HepG2 (cell line): ENCODE data around the gene CR1. TPM values are rescaled to one million over a fixed set of nuclear protein-coding genes. Genes with fewer than 3 reads are reported as not detected.

Experiments used
- CEBPG ChIP-seq: IDR thresholded peaks from 2 replicates; pipeline ENCODE4 v1.6.1; 2016
- E2F1 ChIP-seq: sonication (generic); formaldehyde crosslinking; IDR thresholded peaks from 2 replicates; pipeline ENCODE4 v1.5.0; 2020; ENCODE audit warnings: missing genetic modification reagents
- ELF3 ChIP-seq: IDR thresholded peaks from 2 replicates; pipeline ENCODE4 v1.6.1; 2016; ENCODE audit warnings: missing genetic modification reagents, missing compliant biosample characterization
- HMG20A ChIP-seq: IDR thresholded peaks from 2 replicates; pipeline ENCODE4 v1.6.1; 2016; ENCODE audit warnings: borderline replicate concordance
- JUN ChIP-seq: sonication (generic); formaldehyde crosslinking; IDR thresholded peaks from 2 replicates; pipeline ENCODE4 v1.4.0; 2020; ENCODE audit warnings: mild to moderate bottlenecking, missing genetic modification reagents
- KAT8 ChIP-seq: IDR thresholded peaks from 2 replicates; pipeline ENCODE4 v1.6.1; 2016; ENCODE audit warnings: missing genetic modification reagents, missing compliant biosample characterization
- KMT2B ChIP-seq: IDR thresholded peaks from 2 replicates; pipeline ENCODE4 v1.6.1; 2016; ENCODE audit warnings: missing genetic modification reagents, missing compliant biosample characterization
- LBX2 ChIP-seq: sonication (generic); formaldehyde crosslinking; IDR thresholded peaks from 2 replicates; pipeline ENCODE4 v1.5.0; 2020; ENCODE audit warnings: missing genetic modification reagents, mild to moderate bottlenecking, borderline replicate concordance
- SP1 ChIP-seq, 2 experiments: fragments of 450-650 bp in 1 of 2; sonication (generic) in 1 of 2; formaldehyde crosslinking in 1 of 2; IDR thresholded peaks; 2 replicates each; pipeline versions ENCODE4 v1.4.0 to v1.6.1; 2016 to 2020; ENCODE audit warnings: missing genetic modification reagents in 1 of 2
- ZFP41 ChIP-seq: sonication (generic); formaldehyde crosslinking; IDR thresholded peaks from 2 replicates; pipeline ENCODE4 v1.4.0; 2020; ENCODE audit warnings: mild to moderate bottlenecking, missing genetic modification reagents, borderline replicate concordance
- ZGPAT ChIP-seq: IDR thresholded peaks from 2 replicates; pipeline ENCODE4 v1.6.1; 2016; ENCODE audit warnings: mild to moderate bottlenecking
- ZNF234 ChIP-seq: sonication (generic); formaldehyde crosslinking; conservative IDR thresholded peaks from 2 replicates; pipeline ENCODE4 v1.5.1; 2020; ENCODE audit warnings: mild to moderate bottlenecking, missing genetic modification reagents
- ZNF33B ChIP-seq: sonication (generic); formaldehyde crosslinking; IDR thresholded peaks from 2 replicates; pipeline ENCODE4 v1.5.1; 2020; ENCODE audit warnings: mild to moderate bottlenecking, missing genetic modification reagents
- ZNF547 ChIP-seq: sonication (generic); formaldehyde crosslinking; IDR thresholded peaks from 2 replicates; pipeline ENCODE4 v1.5.1; 2020; ENCODE audit warnings: mild to moderate bottlenecking, missing genetic modification reagents
- ZNF556 ChIP-seq: sonication (generic); formaldehyde crosslinking; IDR thresholded peaks from 2 replicates; pipeline ENCODE4 v1.4.0; 2020; ENCODE audit warnings: mild to moderate bottlenecking, missing genetic modification reagents, borderline replicate concordance
- ZNF687 ChIP-seq: sonication (generic); formaldehyde crosslinking; IDR thresholded peaks from 2 replicates; pipeline ENCODE4 v1.5.1; 2020; ENCODE audit warnings: mild to moderate bottlenecking, missing genetic modification reagents, moderate library complexity
- ZNF713 ChIP-seq: sonication (generic); formaldehyde crosslinking; IDR thresholded peaks from 2 replicates; pipeline ENCODE4 v1.4.0; 2020; ENCODE audit warnings: mild to moderate bottlenecking, missing genetic modification reagents
- ZNF776 ChIP-seq: sonication (generic); formaldehyde crosslinking; IDR thresholded peaks from 2 replicates; pipeline ENCODE4 v1.4.0; 2020; ENCODE audit warnings: mild to moderate bottlenecking, missing genetic modification reagents
- ZNF777 ChIP-seq: sonication (generic); formaldehyde crosslinking; IDR thresholded peaks from 2 replicates; pipeline ENCODE4 v1.4.0; 2020; ENCODE audit warnings: missing genetic modification reagents
- ZNF883 ChIP-seq: sonication (generic); formaldehyde crosslinking; IDR thresholded peaks from 2 replicates; pipeline ENCODE4 v1.5.1; 2020; ENCODE audit warnings: mild to moderate bottlenecking, missing genetic modification reagents; ENCODE audit errors: not compliant biosample characterization
- polyA plus RNA-seq, 8 experiments: library from polyadenylated mRNA; depleted of rRNA in 3 of 8; stranded (reverse) in 7 of 8; unstranded in 1 of 8; fragments of >200 nt; fragmentation: Illumina TruSeq in 4 of 8; extraction: Trizol in 4 of 8; gene quantifications; 2 replicates each; pipeline versions ENCODE4 v1.2.1 to v1.2.3, GENCODE V29; 2011 to 2016; ENCODE audit warnings: low read depth in 4 of 8, missing spikeins in 1 of 8, mixed read lengths in 1 of 8; ENCODE audit not compliant: insufficient read depth in 1 of 8
- total RNA-seq, 5 experiments: library from RNA; depleted of rRNA; stranded (reverse); fragments of >200 nt; fragmentation: Illumina TruSeq; extraction: Trizol; gene quantifications; 2 replicates each; pipeline ENCODE4 v1.2.3, GENCODE V29; 2016; ENCODE audit warnings: low read depth in 1 of 5
- TF ChIP-seq, protein P1 (sequence below): sonication (generic); formaldehyde crosslinking; IDR thresholded peaks from 2 replicates; pipeline ENCODE4 v1.4.0; 2020; ENCODE audit warnings: missing genetic modification reagents
- TF ChIP-seq, protein P2 (sequence below): sonication (generic); formaldehyde crosslinking; IDR thresholded peaks from 2 replicates; pipeline ENCODE4 v1.8.1; 2023; ENCODE audit warnings: mild to moderate bottlenecking, missing genetic modification reagents, borderline replicate concordance

Gene CR1
- total and polyA plus RNA-seq, 2 of the 13 experiments (the other 11 are each of a cell fraction or from before 2014, with no cell fraction given), result not detected

DNA sequence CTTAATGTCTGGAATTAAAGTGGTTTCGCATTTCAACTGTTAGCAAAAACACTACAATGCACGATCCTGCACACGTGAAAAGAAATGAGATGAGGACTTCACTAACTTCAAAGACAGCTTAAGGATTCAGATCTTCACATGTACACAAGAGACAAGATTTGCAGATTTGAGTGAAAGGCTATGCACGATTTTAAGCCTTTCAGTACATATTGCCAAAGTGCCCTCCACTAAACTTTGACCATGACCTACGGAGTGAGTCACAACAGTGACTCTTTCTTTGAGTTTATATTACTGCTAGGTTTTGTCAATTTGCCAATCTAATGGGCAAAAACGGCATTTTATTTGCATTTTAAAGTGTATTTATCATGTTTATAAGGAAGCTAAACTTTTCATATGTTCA lies 107.8 kb downstream of the CR1 start (continued):
- TF ChIP-seq ZNF687 (CRISPR knock-in tag) (no peak), CEBPG (CRISPR knock-in tag) (peak; percentile 88), ZNF776 (CRISPR knock-in tag) (no peak), JUN (CRISPR knock-in tag) (peak; percentile 81), ZNF713 (no peak), KMT2B (CRISPR knock-in tag) (0 out of 2 replicates have a peak, but pooled peaks have one; percentile 51), ZNF777 (no peak), ZNF547 (CRISPR knock-in tag) (no peak), ZGPAT (peak; percentile 86), ZNF33B (CRISPR knock-in tag) (no peak), LBX2 (CRISPR knock-in tag) (no peak), HMG20A (CRISPR knock-in tag) (peak; percentile 99), E2F1 (CRISPR knock-in tag) (no peak), SP1 (IDR thresholded peaks at IDR 0.05) (no peak), SP1 (CRISPR knock-in tag; IDR thresholded peaks at IDR 0.05) (no peak), KAT8 (CRISPR knock-in tag) (peak; percentile 72; the same call in 1 of the 2 replicates), ZNF234 (CRISPR knock-in tag) (no peak), ELF3 (CRISPR knock-in tag) (no peak), ZNF556 (no peak), ZNF883 (CRISPR knock-in tag) (no peak), ZFP41 (CRISPR knock-in tag) (no peak)
- TF ChIP-seq, protein P1, sequence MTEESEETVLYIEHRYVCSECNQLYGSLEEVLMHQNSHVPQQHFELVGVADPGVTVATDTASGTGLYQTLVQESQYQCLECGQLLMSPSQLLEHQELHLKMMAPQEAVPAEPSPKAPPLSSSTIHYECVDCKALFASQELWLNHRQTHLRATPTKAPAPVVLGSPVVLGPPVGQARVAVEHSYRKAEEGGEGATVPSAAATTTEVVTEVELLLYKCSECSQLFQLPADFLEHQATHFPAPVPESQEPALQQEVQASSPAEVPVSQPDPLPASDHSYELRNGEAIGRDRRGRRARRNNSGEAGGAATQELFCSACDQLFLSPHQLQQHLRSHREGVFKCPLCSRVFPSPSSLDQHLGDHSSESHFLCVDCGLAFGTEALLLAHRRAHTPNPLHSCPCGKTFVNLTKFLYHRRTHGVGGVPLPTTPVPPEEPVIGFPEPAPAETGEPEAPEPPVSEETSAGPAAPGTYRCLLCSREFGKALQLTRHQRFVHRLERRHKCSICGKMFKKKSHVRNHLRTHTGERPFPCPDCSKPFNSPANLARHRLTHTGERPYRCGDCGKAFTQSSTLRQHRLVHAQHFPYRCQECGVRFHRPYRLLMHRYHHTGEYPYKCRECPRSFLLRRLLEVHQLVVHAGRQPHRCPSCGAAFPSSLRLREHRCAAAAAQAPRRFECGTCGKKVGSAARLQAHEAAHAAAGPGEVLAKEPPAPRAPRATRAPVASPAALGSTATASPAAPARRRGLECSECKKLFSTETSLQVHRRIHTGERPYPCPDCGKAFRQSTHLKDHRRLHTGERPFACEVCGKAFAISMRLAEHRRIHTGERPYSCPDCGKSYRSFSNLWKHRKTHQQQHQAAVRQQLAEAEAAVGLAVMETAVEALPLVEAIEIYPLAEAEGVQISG (CRISPR knock-in tag), result peak; percentile 15; the same call in 1 of the 2 replicates
- TF ChIP-seq, protein P2, sequence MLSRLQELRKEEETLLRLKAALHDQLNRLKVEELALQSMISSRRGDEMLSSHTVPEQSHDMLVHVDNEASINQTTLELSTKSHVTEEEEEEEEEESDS (CRISPR knock-in tag), result no peak
